ENCODE data around the gene NDST1.
A peak's percentile ranks its signal among the peaks of the same experiment; 100 is the strongest.

Gene NDST1

GRCh38 chr5:150549735-150550134 is 41.8 kb downstream of the NDST1 start:
- no peak for DNase-seq

- no peak for DNase-seq
Observed at GRCh38 chr5:150550286-150550685, 42.4 kb downstream of the NDST1 start.

- DNase-seq, result no peak
Observed at GRCh38 chr5:150551066-150551465, 43.1 kb downstream of the NDST1 start.

- DNase-seq, result no peak
Observed at GRCh38 chr5:150553402-150553801, 45.5 kb downstream of the NDST1 start.

GRCh38 chr5:150553911-150554310 is 46.0 kb downstream of the NDST1 start:
- DNase-seq, result no peak

GRCh38 chr5:150554857-150555256 is 46.9 kb downstream of the NDST1 start:
- DNase-seq, result no peak

GRCh38 chr5:150556106-150556505 is 48.2 kb downstream of the NDST1 start:
- DNase-seq, result no peak

- no peak for DNase-seq
Observed at GRCh38 chr5:150556859-150557508, 49.1 kb downstream of the NDST1 start.

GRCh38 chr5:150557509-150557872 is 49.6 kb downstream of the NDST1 start:
- no peak for DNase-seq

- no peak for DNase-seq
Observed at GRCh38 chr5:150558088-150558621, 50.2 kb downstream of the NDST1 start.

GRCh38 chr5:150559088-150559487 is 51.2 kb downstream of the NDST1 start:
- no peak for DNase-seq

GRCh38 chr5:150559701-150560100 is 51.8 kb downstream of the NDST1 start:
- DNase-seq, result peak; percentile 46

- peak; percentile 83 for DNase-seq
Observed at GRCh38 chr5:150560401-150561191, 52.7 kb downstream of the NDST1 start.

- no peak for DNase-seq
Observed at GRCh38 chr5:150561192-150561512, 53.2 kb downstream of the NDST1 start.

GRCh38 chr5:150561571-150562275 is 53.8 kb downstream of the NDST1 start:
- DNase-seq, result no peak

GRCh38 chr5:150562832-150563231 is 54.9 kb downstream of the NDST1 start:
- DNase-seq, result peak; percentile 53

GRCh38 chr5:150565868-150566267 is 57.9 kb downstream of the NDST1 start:
- no peak for DNase-seq

GRCh38 chr5:150567031-150567717 is 59.2 kb downstream of the NDST1 start:
- DNase-seq, result peak; percentile 87

- no peak for DNase-seq
Observed at GRCh38 chr5:150568663-150569062, 60.7 kb downstream of the NDST1 start.

GRCh38 chr5:150570333-150570732 is 62.4 kb downstream of the NDST1 start:
- no peak for DNase-seq

- no peak for DNase-seq
Observed at GRCh38 chr5:150571836-150572235, 63.9 kb downstream of the NDST1 start.

GRCh38 chr5:150573216-150573615 is 65.3 kb downstream of the NDST1 start:
- no peak for DNase-seq
